ENCODE results near the gene PRIM2. TPM values are rescaled to one million over a fixed set of nuclear protein-coding genes. Genes with fewer than 3 reads are reported as not detected.

PRIM2 gene
- total and polyA plus RNA-seq, 8 donors: 4.9 to 126 (median 14.6) TPM; not detected in 1

- H3K9me3 ChIP-seq: no peaks in the 10 kb centered on the region
- peaks cover 0 to 25% (median 12%) of the 10 kb centered on the region in 4 donors for H3K4me1 ChIP-seq
- H3K36me3 ChIP-seq: no peaks in the 10 kb centered on the region
- no peak for TF ChIP-seq CTCF (IDR thresholded peaks at IDR 0.05)
- no peak for TF ChIP-seq POLR2AphosphoS5 (IDR thresholded peaks at IDR 0.05)
- TF ChIP-seq POLR2A (IDR thresholded peaks at IDR 0.05): no peak
- no peak for TF ChIP-seq EP300 (IDR thresholded peaks at IDR 0.05)
- no peak for DNase-seq
- no peak overlapping the region for H3K4me3 ChIP-seq
- no peak overlapping the region for H3K27ac ChIP-seq
- 45 to 62% (median 55%) methylated on average over 2 of the region's 2 CpGs for WGBS, 5 donors
- intact Hi-C loops (cut with DNase I; ENCODE audit: low total_unique reads): no loop called here
- H3K27me3 ChIP-seq: no peaks in the 10 kb centered on the region
Measured at GRCh38 chr6:57298741-57299140, 18.7 kb upstream of the PRIM2 start.

GRCh38 chr6:57301757-57302156 is 15.7 kb upstream of the PRIM2 start:
- DNase-seq: no peak
- Histone ChIP-seq H3K27me3 (no peaks in the 10 kb centered on the region), H3K4me1 (peaks cover 0 to 37% (median 18%) of the 10 kb centered on the region in 4 donors), H3K27ac (peak overlapping the region in 3 of 5 donors; percentile 18 to 63 (median 36)), H3K9me3 (no peaks in the 10 kb centered on the region), H3K4me3 (no peak overlapping the region), H3K36me3 (no peaks in the 10 kb centered on the region)
- intact Hi-C loops (cut with DNase I; ENCODE audit: low total_unique reads): no loop called here
- 71 to 95% (median 87%) methylated on average over 1 of the region's 1 CpG for WGBS, 5 donors
- no peak for TF ChIP-seq CTCF (IDR thresholded peaks at IDR 0.05)
- no peak for TF ChIP-seq POLR2A (IDR thresholded peaks at IDR 0.05)
- no peak for TF ChIP-seq EP300 (IDR thresholded peaks at IDR 0.05)
- TF ChIP-seq POLR2AphosphoS5 (IDR thresholded peaks at IDR 0.05): peak in 1 of 3 donors; percentile 38

GRCh38 chr6:57302477-57302876 is 15.0 kb upstream of the PRIM2 start:
- DNase-seq: no peak
- Histone ChIP-seq H3K27me3 (no peaks in the 10 kb centered on the region), H3K4me1 (peaks cover 0 to 37% (median 18%) of the 10 kb centered on the region in 4 donors), H3K27ac (peak overlapping the region in 2 of 5 donors; percentile 36 to 63), H3K36me3 (no peaks in the 10 kb centered on the region), H3K4me3 (no peak overlapping the region), H3K9me3 (no peaks in the 10 kb centered on the region)
- intact Hi-C loops (cut with DNase I; ENCODE audit: low total_unique reads): no loop called here
- TF ChIP-seq POLR2A (IDR thresholded peaks at IDR 0.05) (no peak), CTCF (IDR thresholded peaks at IDR 0.05) (no peak), EP300 (IDR thresholded peaks at IDR 0.05) (no peak), POLR2AphosphoS5 (IDR thresholded peaks at IDR 0.05) (peak in 1 of 3 donors; percentile 51)
- WGBS, 5 donors: 10 to 23% (median 12%) methylated on average over 2 of the region's 2 CpGs

GRCh38 chr6:57303931-57304681 is 13.3 kb upstream of the PRIM2 start:
- DNase-seq: peak in 1 of 2 donors; percentile 79
- peaks cover 0 to 37% (median 18%) of the 10 kb centered on the region in 4 donors for H3K4me1 ChIP-seq
- peak overlapping the region in 4 of 5 donors; percentile 36 to 78 (median 44) for H3K27ac ChIP-seq
- H3K9me3 ChIP-seq: no peaks in the 10 kb centered on the region
- H3K4me3 ChIP-seq: no peak overlapping the region
- intact Hi-C loops (cut with DNase I; ENCODE audit: low total_unique reads): no loop called here
- H3K27me3 ChIP-seq: no peaks in the 10 kb centered on the region
- TF ChIP-seq POLR2AphosphoS5 (IDR thresholded peaks at IDR 0.05) (no peak), EP300 (IDR thresholded peaks at IDR 0.05) (no peak), POLR2A (IDR thresholded peaks at IDR 0.05) (no peak), CTCF (IDR thresholded peaks at IDR 0.05) (no peak)
- 78 to 89% (median 84%) methylated on average over 1 of the region's 1 CpG for WGBS, 5 donors
- H3K36me3 ChIP-seq: no peaks in the 10 kb centered on the region
